Esophagus muscularis mucosa (tissue), 4 donors: ENCODE measurements around the gene IGFBP4. TPM values are rescaled to one million over a fixed set of nuclear protein-coding genes. Genes with fewer than 3 reads are reported as not detected.

Source experiments
- DNase-seq: peaks from one replicate; pipeline ENCODE4 v3.0.0-alpha.2; 2017; ENCODE audit errors: extremely low spot score
- H3K27ac ChIP-seq, 4 donors: fragments of 200-600 bp; sonication (generic); replicated peaks in 1 of 4; 1 replicate in 3 of 4; 2 replicates in 1 of 4; pipeline ENCODE4 v1.5.1; 2016 to 2019; ENCODE audit warnings: mild to moderate bottlenecking in 1 of 4
- H3K27me3 ChIP-seq, 4 donors: fragments of 200-600 bp; sonication (generic); one replicate each; pipeline versions ENCODE4 v1.5.1 to v1.6.0; 2016 to 2019
- H3K36me3 ChIP-seq, 4 donors: fragments of 200-600 bp; sonication (generic); one replicate each; pipeline ENCODE4 v1.5.1; 2016 to 2019
- H3K4me1 ChIP-seq, 4 donors: fragments of 200-600 bp; sonication (generic); one replicate each; pipeline ENCODE4 v1.5.1; 2016 to 2019
- H3K4me3 ChIP-seq, 4 donors: fragments of 200-600 bp; sonication (generic); 1 replicate in 2 of 4; 2 replicates in 2 of 4; pipeline ENCODE4 v1.5.1; 2016 to 2019; ENCODE audit warnings: mild to moderate bottlenecking in 4 of 4, moderate library complexity in 1 of 4
- H3K9me3 ChIP-seq, 4 donors: fragments of 200-600 bp; sonication (generic); 1 replicate in 3 of 4; 2 replicates in 1 of 4; pipeline ENCODE4 v1.5.1; 2016 to 2019
- CTCF ChIP-seq, 3 experiments: fragments of 200-600 bp in 2 of 3; fragments of 450-650 bp in 1 of 3; sonication (generic) in 2 of 3; IDR thresholded peaks; one replicate each; pipeline ENCODE4 v1.5.1; 2017 to 2019; ENCODE audit warnings: antibody characterized with exemption in 3 of 3, mild to moderate bottlenecking in 2 of 3, moderate library complexity in 1 of 3
- EP300 ChIP-seq: sonication (generic); formaldehyde crosslinking; IDR thresholded peaks from one replicate; pipeline ENCODE4 v1.6.1; 2017; ENCODE audit warnings: antibody characterized with exemption
- POLR2A ChIP-seq: fragments of 450-650 bp; IDR thresholded peaks from one replicate; pipeline ENCODE4 v1.6.1; 2017; ENCODE audit warnings: antibody characterized with exemption, moderate library complexity, mild to moderate bottlenecking, low read depth
- POLR2AphosphoS5 ChIP-seq, 2 donors: sonication (generic); formaldehyde crosslinking; IDR thresholded peaks; one replicate each; pipeline ENCODE4 v1.6.1; 2017; ENCODE audit warnings: antibody characterized with exemption in 2 of 2
- WGBS: methylation state at CpG from one replicate; pipeline ENCODE4 v1.1.5; 2018; 5-methylcytosine and 5-hydroxymethylcytosine counted together
- intact Hi-C: fragments of 100-400 bp; cut with DNase I; formaldehyde crosslinking; loops from one replicate; pipeline ENCODE4 v1.15.1; 2023
- total RNA-seq, 4 donors: library from RNA; depleted of rRNA; stranded (reverse); fragments of >200 nt; gene quantifications; one replicate each; pipeline versions ENCODE4 v1.1.0 to v1.2.1, GENCODE V29; 2016

IGFBP4 gene
- total RNA-seq, 4 donors from 2014 or later = 258 to 444 (median 268) TPM

DNA sequence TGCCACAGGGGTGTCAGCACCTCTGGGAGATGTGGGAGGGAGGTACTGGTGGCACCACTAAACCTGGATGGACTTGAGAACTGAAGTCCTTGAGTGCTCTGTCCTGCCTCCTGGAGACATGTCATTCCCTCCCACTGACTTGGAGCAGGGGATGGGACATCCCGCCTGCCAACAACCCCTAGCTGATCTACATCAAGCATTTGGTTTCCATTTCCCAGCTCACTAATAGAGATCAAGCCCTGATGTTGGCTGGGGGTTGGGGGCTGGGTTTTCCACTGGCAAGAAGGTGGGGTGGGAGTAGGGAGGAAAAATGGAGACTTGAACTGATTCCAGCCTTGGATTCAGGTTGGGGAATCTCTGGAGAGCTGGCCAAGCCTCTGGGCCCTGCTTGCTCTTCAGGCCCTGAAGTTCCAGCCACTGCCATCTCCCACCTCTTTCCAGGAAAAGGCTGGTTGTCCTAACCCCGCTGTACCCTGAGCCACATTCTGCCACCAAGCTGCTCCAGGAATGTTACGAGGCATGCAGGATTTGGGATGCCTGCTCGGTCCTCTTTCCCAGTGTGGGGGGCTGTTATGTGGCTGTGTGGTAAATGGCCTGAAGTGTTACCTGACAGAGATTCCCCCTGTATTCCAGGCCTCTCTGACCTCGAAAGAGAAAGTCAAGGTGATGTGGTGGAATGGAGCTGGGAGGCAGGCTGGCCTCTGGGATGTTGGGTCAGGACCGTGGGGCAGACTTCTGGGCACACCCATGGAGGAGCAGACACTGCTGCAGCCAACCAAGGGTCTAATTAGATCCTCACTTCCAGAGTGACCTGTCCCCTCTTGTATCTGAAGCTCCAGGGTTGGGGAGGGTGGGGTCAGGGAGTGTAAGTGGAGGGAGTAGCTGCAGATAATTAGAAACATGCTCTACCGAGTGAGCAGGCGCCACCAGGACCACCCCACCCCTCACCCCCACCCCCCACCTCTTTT is 16.7 kb downstream of the IGFBP4 start:
- no peak overlapping the region for H3K4me3 ChIP-seq
- WGBS = 67% methylated on average over 4 of the region's 8 CpGs
- no peaks in the 10 kb centered on the region for H3K27me3 ChIP-seq
- no peak for DNase-seq
- intact Hi-C loops = no loop called here
- H3K27ac ChIP-seq = peak overlapping the region; percentile 65 to 98 (median 79)
- TF ChIP-seq POLR2AphosphoS5 (IDR thresholded peaks at IDR 0.05) = peak in 1 of 2 donors; percentile 14
- no peak for TF ChIP-seq POLR2A
- H3K4me1 ChIP-seq = peaks cover 54 to 91% (median 88%) of the 10 kb centered on the region in 4 donors
- no peaks in the 10 kb centered on the region for H3K9me3 ChIP-seq
- H3K36me3 ChIP-seq = peaks cover 0 to 41% (median 25%) of the 10 kb centered on the region in 4 donors

DNA sequence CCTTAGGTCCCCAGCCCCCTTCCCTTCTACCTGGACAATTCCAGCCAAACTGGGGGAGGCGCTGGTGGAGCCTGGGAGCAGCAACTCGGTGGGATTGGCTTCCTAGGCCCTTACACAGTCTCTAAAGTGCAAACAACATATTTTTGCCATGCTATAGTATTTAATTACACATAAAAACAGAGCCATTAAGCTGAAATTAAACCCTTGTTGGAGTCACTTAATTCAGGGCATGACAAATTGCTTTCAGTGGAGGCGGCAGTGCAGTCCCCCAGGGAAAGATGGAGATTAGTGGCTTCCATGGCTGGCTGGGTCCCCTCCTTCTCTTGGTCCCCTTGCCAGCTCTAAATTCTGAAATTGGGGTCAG is 17.3 kb downstream of the IGFBP4 start:
- Histone ChIP-seq H3K9me3 (no peaks in the 10 kb centered on the region), H3K4me1 (peaks cover 54 to 87% (median 83%) of the 10 kb centered on the region in 4 donors), H3K27ac (peak overlapping the region; percentile 65 to 98 (median 79)), H3K36me3 (peaks cover 0 to 34% (median 18%) of the 10 kb centered on the region in 4 donors), H3K27me3 (no peaks in the 10 kb centered on the region), H3K4me3 (no peak overlapping the region)
- no peak for DNase-seq
- intact Hi-C loops = no loop called here
- 65% methylated on average over 3 of the region's 3 CpGs for WGBS
- TF ChIP-seq EP300 (no peak), POLR2AphosphoS5 (IDR thresholded peaks at IDR 0.05) (no peak), CTCF (IDR thresholded peaks at IDR 0.05) (no peak), POLR2A (no peak)

- Histone ChIP-seq H3K4me1 (peaks cover 52 to 82% (median 77%) of the 10 kb centered on the region in 4 donors), H3K27me3 (no peaks in the 10 kb centered on the region), H3K36me3 (peaks cover 0 to 28% (median 13%) of the 10 kb centered on the region in 4 donors), H3K27ac (peak overlapping the region; percentile 65 to 98 (median 79)), H3K9me3 (no peaks in the 10 kb centered on the region), H3K4me3 (no peak overlapping the region)
- 63% methylated on average over 9 of the region's 9 CpGs for WGBS
- DNase-seq = no peak
- TF ChIP-seq EP300 (no peak), POLR2AphosphoS5 (IDR thresholded peaks at IDR 0.05) (peak in 1 of 2 donors; percentile 58), POLR2A (no peak)
- intact Hi-C loops = no loop called here
Measured at GRCh38 chr17:40460968-40461731, 17.9 kb downstream of the IGFBP4 start.

DNA sequence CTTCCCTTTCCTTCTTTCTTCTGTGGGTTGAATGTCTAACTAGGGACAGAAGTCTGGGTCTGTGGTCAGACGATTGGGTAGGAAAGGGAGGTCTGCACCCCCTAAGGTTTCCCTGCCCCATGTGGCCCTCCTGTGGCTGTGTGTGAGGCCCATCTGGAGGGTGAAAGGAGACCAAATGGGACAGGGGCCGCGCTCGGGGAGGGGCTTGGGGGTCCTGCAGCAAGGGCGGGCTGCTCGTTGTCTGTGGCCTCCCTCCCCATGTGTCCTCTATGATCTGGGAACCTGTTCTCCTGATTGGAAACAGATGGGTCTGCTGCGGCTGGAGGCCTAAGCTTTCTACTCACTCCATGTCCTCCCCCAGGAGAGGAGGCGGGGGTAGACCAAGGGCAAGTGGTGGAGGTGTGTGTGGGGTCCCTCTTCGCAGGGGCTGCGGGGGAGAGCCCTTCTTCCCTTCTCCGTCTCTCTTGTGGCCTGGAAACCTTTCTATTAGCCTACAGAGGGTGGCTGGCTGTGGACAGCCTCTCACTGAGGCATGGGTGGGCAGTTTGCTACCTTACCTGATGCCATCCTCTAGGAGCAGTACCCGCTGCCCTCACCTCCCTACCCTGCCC is 18.6 kb downstream of the IGFBP4 start:
- TF ChIP-seq POLR2AphosphoS5 (IDR thresholded peaks at IDR 0.05) (peak in 1 of 2 donors; percentile 2), POLR2A (no peak), CTCF (IDR thresholded peaks at IDR 0.05) (no peak), EP300 (no peak)
- intact Hi-C loops = no loop called here
- WGBS = 38% methylated on average over 8 of the region's 12 CpGs
- Histone ChIP-seq H3K27ac (peak overlapping the region; percentile 65 to 98 (median 79)), H3K4me3 (no peak overlapping the region), H3K9me3 (no peaks in the 10 kb centered on the region), H3K36me3 (peaks cover 0 to 21% (median 7%) of the 10 kb centered on the region in 4 donors), H3K4me1 (peaks cover 45 to 75% (median 71%) of the 10 kb centered on the region in 4 donors), H3K27me3 (no peaks in the 10 kb centered on the region)
- no peak for DNase-seq

DNA sequence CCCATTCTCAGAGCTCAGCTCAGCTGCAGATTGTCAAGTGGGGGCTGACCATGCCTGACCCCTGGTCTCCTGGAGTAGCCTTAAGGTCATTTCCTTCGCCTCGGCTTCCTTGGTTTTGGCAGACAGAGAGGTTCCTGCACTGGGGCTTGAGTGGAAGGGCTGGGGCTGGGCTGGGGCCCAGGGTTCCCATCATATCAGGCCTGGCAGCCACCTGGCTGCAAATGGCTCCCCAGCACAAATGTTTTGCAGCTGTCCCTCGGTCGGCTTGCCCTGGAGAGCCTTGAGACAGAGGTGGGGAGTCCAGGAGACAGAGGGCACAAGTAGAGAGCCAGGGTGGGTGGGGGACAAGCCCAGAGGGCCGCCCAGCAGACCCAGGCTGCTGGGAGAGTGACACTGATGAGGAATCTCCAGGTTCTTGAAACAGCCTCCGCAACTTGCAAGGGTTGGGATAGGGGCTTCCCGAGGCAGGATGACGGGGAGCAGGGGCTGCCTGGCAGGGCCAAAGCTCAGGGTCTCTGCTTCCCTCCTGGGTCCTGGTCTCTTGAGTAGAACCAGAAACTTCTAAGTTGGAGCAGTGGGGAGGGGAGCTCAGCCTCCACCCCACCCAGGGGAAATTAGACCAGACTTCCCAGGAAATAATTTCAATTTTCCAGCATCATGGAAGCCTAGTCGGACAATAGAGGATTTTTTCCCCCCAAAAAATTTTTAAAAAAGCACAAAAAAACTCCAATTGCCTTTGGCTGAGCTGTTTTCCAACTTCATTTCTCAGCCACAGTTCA is 19.3 kb downstream of the IGFBP4 start:
- Histone ChIP-seq H3K9me3 (no peaks in the 10 kb centered on the region), H3K4me1 (peaks cover 38 to 68% (median 64%) of the 10 kb centered on the region in 4 donors), H3K27ac (peak overlapping the region; percentile 65 to 98 (median 79)), H3K36me3 (peaks cover 0 to 14% (median under 1%) of the 10 kb centered on the region in 4 donors), H3K4me3 (no peak overlapping the region), H3K27me3 (no peaks in the 10 kb centered on the region)
- TF ChIP-seq POLR2AphosphoS5 (IDR thresholded peaks at IDR 0.05) (no peak), EP300 (no peak), POLR2A (no peak), CTCF (IDR thresholded peaks at IDR 0.05) (no peak)
- intact Hi-C loops = no loop called here
- no peak for DNase-seq
- 48% methylated on average over 4 of the region's 9 CpGs for WGBS
